ENCODE data around the gene CFAP52.

DNA sequence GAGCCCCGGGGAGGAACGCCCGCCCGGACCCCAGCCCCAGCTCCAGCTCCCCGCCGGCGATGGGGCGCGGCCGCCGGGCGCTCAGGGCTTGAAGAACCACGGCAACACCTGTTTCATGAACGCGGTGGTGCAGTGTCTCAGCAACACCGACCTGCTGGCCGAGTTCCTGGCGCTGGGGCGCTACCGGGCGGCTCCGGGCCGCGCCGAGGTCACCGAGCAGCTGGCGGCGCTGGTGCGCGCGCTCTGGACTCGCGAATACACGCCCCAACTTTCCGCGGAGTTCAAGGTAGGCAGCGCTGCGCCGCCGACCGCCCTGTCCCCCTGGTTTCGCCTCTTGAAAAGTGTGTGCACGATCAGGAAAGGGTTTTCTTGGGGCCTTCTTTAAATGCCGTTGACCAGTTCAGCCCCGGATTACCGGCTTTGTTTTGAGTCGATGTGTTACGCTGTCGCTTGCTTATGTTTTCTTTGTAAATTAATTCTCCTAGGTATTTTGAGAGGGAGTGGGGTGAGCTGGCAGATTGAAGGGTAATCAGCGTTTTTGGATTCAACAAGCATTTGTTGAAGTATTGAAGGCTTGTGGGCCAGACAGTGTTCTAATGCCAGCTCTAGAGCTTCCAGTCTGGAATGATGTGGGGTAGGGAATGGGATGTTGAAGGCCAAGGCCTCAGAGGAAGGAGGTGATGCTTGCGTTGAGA lies 69.6 kb downstream of the CFAP52 start:
- no peak for TF ChIP-seq POLR2A (IDR thresholded peaks at IDR 0.05)
- TF ChIP-seq, protein P1, sequence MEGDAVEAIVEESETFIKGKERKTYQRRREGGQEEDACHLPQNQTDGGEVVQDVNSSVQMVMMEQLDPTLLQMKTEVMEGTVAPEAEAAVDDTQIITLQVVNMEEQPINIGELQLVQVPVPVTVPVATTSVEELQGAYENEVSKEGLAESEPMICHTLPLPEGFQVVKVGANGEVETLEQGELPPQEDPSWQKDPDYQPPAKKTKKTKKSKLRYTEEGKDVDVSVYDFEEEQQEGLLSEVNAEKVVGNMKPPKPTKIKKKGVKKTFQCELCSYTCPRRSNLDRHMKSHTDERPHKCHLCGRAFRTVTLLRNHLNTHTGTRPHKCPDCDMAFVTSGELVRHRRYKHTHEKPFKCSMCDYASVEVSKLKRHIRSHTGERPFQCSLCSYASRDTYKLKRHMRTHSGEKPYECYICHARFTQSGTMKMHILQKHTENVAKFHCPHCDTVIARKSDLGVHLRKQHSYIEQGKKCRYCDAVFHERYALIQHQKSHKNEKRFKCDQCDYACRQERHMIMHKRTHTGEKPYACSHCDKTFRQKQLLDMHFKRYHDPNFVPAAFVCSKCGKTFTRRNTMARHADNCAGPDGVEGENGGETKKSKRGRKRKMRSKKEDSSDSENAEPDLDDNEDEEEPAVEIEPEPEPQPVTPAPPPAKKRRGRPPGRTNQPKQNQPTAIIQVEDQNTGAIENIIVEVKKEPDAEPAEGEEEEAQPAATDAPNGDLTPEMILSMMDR (IDR thresholded peaks at IDR 0.05) = peak in 3 of 6 experiments; percentile 8 to 26 (median 15)
